ENCODE results near the gene AJM1. TPM values are rescaled to one million over a fixed set of nuclear protein-coding genes. Genes with fewer than 3 reads are reported as not detected.
A peak's percentile ranks its signal among the peaks of the same experiment; 100 is the strongest.

AJM1 gene
- total and polyA plus RNA-seq, 9 donors = 0.48 to 2.4 (median 1.2) TPM; not detected in 1

- Histone ChIP-seq H3K27me3 (peaks cover 4% of the 10 kb centered on the region), H3K27ac (no peak within 1 kb of the TSS), H3K4me3 (no peak within 1 kb of the TSS), H3K4me1 (ENCODE audit: insufficient read depth) (peaks cover 15% of the 10 kb centered on the region), H3K9me3 (no peaks in the 10 kb centered on the region), H3K36me3 (no peaks in the 10 kb centered on the region)
- intact Hi-C loops (cut with DNase I) = no loop called here
- 36 to 54% (median 36%) methylated on average over 17 to 23 of the region's 23 CpGs for WGBS, 3 donors
- TF ChIP-seq CTCF (IDR thresholded peaks at IDR 0.05) (no peak), POLR2A (IDR thresholded peaks at IDR 0.05) (no peak), EP300 (IDR thresholded peaks at IDR 0.05) (no peak)
- DNase-seq = peak in 3 of 5 donors; percentile 38 to 68 (median 40)
These were observed 9.8 kb downstream of the AJM1 start, which contains the start of gene MAMDC4 for GRCh38 chr9:136851941-136852663. Gene MAMDC4 (plus strand): TSS chr9:136852346. CDS start chr9:136852417, 71 bp downstream.

GRCh38 chr9:136852664-136853595 lies 10.7 kb downstream of the AJM1 start:
- DNase-seq = peak in 3 of 5 donors; percentile 32 to 48 (median 42)
- intact Hi-C loops (cut with DNase I) = no loop called here
- 73 to 82% (median 76%) methylated on average over 17 to 29 of the region's 29 CpGs for WGBS, 3 donors

GRCh38 chr9:136853596-136854112 lies 11.4 kb downstream of the AJM1 start:
- peak; percentile 12 to 41 (median 32) for DNase-seq
- WGBS, 3 donors = 73 to 81% (median 77%) methylated on average over 14 to 18 of the region's 18 CpGs

More at GRCh38 chr9:136852664-136853595, 10.7 kb downstream of the AJM1 start:
- Histone ChIP-seq H3K27me3 (peaks cover 2% of the 10 kb centered on the region), H3K27ac (no peak overlapping the region), H3K4me3 (no peak overlapping the region), H3K4me1 (ENCODE audit: insufficient read depth) (peaks cover 10% of the 10 kb centered on the region), H3K36me3 (no peaks in the 10 kb centered on the region), H3K9me3 (no peaks in the 10 kb centered on the region)
- TF ChIP-seq CTCF (IDR thresholded peaks at IDR 0.05) (no peak), EP300 (IDR thresholded peaks at IDR 0.05) (no peak), POLR2A (IDR thresholded peaks at IDR 0.05) (no peak)

GRCh38 chr9:136854113-136854841 lies 12.0 kb downstream of the AJM1 start:
- DNase-seq = peak; percentile 25 to 59 (median 46)
- no peak overlapping the region for H3K4me3 ChIP-seq
- H3K9me3 ChIP-seq = no peaks in the 10 kb centered on the region
- H3K27ac ChIP-seq = no peak overlapping the region
- WGBS, 3 donors = 46 to 56% (median 56%) methylated on average over 27 to 30 of the region's 30 CpGs
- no peaks in the 10 kb centered on the region for H3K27me3 ChIP-seq
- TF ChIP-seq CTCF (IDR thresholded peaks at IDR 0.05) (no peak), EP300 (IDR thresholded peaks at IDR 0.05) (no peak), POLR2A (IDR thresholded peaks at IDR 0.05) (no peak)
- intact Hi-C loops (cut with DNase I) = no loop called here
- H3K4me1 ChIP-seq (ENCODE audit: insufficient read depth) = peaks cover 7% of the 10 kb centered on the region
- no peaks in the 10 kb centered on the region for H3K36me3 ChIP-seq

More at GRCh38 chr9:136853596-136854112, 11.4 kb downstream of the AJM1 start:
- no peak for TF ChIP-seq POLR2A (IDR thresholded peaks at IDR 0.05)
- no peak overlapping the region for H3K4me3 ChIP-seq
- intact Hi-C loops (cut with DNase I) = no loop called here
- no peaks in the 10 kb centered on the region for H3K36me3 ChIP-seq
- H3K27me3 ChIP-seq = no peaks in the 10 kb centered on the region
- peaks cover 7% of the 10 kb centered on the region for H3K4me1 ChIP-seq (ENCODE audit: insufficient read depth)
- H3K9me3 ChIP-seq = no peaks in the 10 kb centered on the region
- no peak overlapping the region for H3K27ac ChIP-seq

Data from ovary (tissue), 9 donors.